HG03520 (cell line): Measurements from ENCODE around the gene ZNF730.
"Not testable (repeated sequence)": the region's sequence is repeated elsewhere in the genome, so short reads cannot be mapped to it uniquely, and the experiment has no call there.

ENCODE experiments used
- ATAC-seq: cut with Tn5 transposase; IDR thresholded peaks from one replicate; pipeline ENCODE4 v1.9.1; 2021; ENCODE audit warnings: mild to moderate bottlenecking, moderate library complexity; ENCODE audit not compliant: unreplicated experiment

ZNF730 gene

GRCh38 chr19:23116802-23117571 is at the start of gene ZNF730:
Gene ZNF730 (plus strand): TSS chr19:23117025. CDS start chr19:23117174, 149 bp downstream.
- peak; percentile 94 for ATAC-seq

DNA sequence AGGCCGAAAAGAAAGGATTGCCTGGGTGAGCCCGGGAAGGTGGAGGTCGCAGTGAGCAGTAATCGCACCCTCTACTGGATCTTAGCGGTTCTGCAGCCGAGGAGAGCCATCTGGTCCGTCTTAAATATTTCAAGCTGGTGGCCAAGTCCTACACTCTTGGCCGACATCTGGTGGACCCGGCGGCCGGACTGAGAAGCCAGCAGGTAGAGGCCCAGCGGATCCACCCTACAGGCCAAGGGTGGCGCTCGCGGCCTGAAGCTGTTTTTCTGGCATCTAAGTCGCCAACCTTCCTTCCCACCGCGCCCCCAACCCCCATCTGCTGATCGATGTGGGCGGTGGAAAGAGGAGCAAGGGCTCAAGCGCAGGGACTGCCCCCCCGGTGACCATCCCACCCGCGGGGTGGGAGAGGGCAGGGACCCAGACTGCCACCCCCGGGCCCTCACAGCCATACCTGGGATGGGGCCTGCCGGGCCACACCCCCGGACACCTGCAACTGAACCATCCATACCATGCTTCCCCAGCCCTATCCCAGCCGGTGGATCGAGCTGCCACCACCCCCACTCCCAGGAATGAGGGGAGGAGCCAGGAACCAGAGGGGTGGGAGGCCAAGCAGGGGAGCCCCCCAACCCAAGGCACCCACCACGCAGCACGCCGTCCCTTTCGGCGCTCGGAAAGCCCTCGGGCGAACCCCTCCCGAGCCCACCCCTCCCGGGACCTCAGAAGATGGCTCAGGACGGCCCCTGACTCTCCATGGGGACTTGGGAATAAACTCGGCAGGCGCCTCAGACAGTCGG is 46.3 kb upstream of the ZNF730 start:
- no peak for ATAC-seq

DNA sequence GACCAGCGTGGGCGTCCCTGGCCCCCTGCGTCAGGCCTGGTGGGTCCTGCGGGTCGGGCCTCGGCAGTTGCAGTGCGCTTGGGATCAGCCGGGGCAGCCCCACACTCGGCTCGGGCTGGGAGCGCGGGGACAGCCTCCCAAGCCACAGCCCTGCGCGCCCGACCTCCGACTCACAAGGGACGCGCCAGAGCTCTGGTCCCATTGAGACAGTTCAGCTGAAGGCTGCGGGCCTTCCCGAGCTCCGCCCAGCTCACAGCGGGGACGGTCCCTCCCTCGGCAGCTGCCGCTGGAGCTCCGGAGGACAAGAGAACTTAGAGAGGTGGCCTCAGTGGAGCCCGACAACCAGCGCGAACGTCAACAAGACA is 45.7 kb upstream of the ZNF730 start:
- ATAC-seq, result no peak

- no peak for ATAC-seq
These were observed 41.6 kb upstream of the ZNF730 start for GRCh38 chr19:23075031-23075733.

- ATAC-seq, result not testable (repeated sequence)
These were observed 39.0 kb upstream of the ZNF730 start for GRCh38 chr19:23077776-23078175.

DNA sequence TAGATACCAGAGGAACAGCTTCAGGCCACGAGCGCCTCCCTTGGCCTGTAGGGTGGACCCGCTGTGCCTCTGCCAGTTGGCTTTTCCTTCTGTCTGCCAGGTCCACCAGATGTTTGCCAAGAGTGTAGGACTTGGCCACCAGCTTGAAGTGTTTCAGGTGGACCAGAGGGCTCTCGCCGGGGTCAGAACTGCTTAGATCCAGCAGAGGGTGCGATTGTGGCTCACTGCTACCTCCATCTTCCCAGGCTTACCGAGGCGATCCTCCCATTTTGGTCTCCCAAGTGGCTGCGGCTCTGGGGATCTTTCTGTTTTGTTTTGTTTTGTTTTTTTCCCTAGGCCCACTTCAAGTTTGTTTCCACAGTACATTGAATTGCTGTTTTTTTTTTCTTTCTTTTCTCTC is 23.0 kb upstream of the ZNF730 start:
- no peak for ATAC-seq

DNA sequence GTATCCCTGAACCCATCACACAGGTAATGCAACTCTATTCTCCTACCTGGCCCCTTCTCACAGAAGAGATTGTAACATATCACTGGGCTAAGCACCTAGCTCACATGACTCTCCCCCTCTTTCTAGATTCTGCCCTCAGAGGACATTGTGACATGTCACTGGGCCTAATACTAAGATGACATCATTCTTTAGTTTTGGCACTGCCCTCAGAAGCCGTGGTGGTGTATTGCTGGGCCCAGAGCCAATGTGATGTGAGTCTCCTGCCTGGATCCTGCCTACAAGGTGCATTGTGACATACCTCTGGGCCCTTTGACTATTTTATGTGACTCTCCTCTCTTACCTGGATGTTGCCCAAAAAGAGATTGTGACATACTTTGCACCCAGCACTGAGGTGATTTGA is 21.4 kb upstream of the ZNF730 start:
- ATAC-seq, result no peak

DNA sequence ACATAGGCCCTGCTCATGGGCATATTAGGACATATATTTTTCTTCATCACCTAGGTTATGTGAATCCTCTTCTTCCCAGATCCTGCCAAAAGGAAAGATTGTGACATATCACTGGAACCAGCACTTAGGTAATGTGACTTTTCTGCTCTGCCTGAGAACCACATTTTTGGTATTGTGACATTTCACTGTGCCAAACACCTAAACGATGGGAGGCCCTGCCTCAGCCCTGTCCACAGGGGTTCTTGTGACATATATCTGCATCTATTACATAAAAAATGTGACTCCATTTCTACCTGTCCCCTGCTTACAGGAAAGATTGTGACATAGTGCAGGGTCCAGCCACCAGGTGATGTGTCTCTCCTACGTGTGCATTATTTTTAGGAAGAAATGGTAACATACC is 18.5 kb upstream of the ZNF730 start:
- no peak for ATAC-seq

DNA sequence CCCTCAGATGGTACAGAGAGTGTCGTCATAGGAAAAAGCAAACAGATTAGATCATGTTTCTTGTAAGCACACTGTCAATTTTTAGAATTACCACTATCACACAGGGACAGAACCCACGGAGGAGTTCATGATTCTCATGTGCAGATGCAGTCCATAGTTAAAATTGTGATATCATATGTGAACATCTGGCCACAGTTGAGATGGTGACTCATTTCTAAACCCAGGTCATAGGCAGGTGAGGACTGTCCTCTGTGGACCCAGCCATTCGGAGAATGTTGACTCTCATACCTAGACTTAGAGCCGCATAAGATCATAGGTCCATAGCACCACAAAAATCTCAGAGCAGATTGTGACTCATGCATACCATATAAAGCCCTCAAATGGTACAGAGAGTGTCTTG is 17.8 kb upstream of the ZNF730 start:
- no peak for ATAC-seq

DNA sequence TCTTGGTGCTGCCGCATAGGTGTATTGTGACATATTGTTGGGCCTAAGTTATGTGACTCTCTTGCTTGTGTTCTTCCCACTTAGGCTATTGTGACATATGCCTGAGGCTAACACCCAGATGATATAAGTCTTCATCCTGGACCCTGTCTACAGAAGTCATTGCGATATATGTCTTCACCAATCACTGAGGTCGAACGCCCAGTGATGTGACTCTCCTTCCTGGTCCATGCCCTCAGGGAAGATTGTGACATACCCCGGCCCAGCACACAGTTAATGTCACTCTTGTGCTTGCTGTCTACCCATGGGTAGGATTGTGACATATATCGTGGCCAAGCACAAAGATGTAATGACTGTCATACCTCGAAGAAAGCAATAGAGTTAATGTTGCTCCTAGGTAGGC is 16.9 kb upstream of the ZNF730 start:
- no peak for ATAC-seq

- ATAC-seq, result no peak
These were observed 15.6 kb upstream of the ZNF730 start for GRCh38 chr19:23101241-23101640.

- no peak for ATAC-seq
These were observed 1.6 kb downstream of the ZNF730 start for GRCh38 chr19:23118400-23118799.

DNA sequence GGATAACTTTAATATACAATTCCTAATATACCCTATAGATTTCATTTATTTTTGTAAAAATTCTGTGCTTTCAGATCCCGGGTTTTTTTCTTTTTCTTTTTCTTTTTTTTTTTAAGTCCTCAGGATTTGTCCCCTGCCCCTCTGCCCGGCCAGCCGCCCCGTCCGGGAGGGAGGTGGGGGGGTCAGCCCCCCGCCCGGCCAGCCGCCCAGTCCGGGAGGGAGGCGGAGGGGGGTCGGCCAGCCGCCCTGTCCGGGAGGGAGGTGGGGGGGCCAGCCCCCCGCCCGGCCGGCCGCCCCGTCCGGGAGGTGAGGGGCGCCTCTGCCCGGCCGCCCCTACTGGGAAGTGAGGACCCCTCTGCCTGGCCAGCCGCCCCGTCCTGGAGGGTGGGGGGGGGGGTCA is 17.4 kb downstream of the ZNF730 start:
- not testable (repeated sequence) for ATAC-seq

DNA sequence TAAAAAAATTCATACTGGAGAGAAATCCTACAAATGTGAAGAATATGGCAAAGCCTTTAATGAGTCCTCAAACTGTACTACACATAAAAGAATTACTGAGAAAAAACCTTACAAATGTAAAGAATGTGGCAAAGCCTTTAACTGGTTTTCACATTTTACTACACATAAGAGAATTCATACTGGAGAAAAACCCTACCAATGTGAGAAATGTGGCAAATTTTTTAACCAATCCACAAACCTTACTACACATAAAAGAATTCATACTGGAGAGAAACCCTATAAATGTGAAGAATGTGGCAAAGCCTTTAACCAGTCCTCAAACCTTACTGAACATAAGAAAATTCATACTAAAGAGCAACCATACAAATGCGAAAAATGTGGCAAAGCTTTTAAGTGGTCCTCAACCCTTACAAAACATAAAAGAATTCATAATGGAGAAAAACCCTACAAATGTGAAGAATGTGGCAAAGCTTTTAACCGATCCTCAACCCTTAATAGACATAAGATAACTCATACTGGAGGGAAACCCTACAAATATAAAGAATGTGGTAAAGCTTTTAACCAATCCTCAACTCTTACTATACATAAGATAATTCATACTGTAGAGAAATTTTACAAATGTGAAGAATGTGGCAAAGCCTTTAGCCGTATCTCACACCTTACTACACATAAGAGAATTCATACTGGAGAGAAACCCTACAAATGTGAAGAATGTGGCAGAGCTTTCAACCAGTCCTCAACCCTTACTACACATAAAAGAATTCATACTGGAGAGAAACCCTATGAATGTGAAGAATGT is 29.0 kb downstream of the ZNF730 start:
- ATAC-seq, result no peak

DNA sequence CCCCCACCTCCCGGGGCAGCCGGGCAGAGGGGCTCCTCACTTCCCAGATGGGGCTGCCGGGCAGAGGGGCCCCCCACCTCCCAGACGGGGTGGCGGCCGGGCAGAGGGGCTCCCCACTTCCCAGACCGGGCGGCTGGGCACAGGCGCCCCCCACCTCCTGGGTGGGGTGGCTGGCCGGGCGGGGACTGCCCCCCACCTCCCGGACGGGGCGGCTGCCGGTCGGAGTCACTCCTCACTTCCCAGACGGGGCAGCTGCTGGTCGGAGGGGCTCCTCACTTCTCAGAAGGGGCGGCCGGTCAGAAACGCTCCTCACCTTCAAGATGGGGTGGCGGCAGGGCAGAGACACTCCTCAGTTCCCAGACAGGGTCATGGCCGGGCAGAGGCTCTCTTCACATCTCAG is 43.9 kb downstream of the ZNF730 start:
- no peak for ATAC-seq

GRCh38 chr19:23168286-23168685 is 51.5 kb downstream of the ZNF730 start:
- ATAC-seq, result not testable (repeated sequence)

DNA sequence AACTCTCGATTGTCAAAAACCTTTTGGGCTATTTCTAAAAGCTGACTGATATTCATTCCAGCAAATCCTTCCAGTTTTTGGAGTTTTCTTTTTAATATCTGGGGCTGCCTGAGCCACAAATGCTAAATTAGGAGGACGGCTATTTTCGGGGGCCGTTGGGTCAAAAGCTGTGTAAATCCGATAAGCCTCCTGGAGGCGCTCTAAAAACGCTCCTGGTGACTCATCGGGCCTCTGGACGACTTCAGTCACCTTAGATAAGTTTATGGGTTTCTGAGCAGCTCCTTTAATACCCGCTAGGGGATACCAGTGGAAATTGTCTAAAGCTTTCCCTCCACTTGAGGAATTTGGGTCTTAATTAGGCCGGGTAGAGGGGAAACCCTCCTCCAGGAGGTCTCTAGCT is 66.4 kb downstream of the ZNF730 start:
- ATAC-seq, result no peak

DNA sequence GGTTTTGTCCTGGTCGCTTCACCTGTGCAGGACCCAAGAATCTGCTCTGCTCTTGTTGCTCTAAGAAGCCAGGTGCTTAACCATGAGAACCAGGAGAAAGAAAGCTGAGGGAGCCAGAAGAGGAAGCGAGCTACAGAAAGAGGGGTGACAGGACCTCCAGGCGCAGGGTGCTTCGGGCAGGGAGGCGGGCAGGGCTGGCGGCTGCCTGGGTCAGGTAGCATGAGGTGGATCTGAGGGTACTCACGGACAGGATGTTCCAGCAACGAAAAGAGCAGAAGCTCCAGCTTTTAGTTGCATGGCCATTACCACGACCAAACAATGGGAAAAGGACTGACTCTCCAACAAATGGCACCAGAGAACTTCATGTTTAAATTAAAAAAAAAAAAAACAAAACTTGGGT is 73.5 kb downstream of the ZNF730 start:
- ATAC-seq, result no peak
